ENCODE measurements around the gene KLHL22.

The KLHL22 gene

DNA sequence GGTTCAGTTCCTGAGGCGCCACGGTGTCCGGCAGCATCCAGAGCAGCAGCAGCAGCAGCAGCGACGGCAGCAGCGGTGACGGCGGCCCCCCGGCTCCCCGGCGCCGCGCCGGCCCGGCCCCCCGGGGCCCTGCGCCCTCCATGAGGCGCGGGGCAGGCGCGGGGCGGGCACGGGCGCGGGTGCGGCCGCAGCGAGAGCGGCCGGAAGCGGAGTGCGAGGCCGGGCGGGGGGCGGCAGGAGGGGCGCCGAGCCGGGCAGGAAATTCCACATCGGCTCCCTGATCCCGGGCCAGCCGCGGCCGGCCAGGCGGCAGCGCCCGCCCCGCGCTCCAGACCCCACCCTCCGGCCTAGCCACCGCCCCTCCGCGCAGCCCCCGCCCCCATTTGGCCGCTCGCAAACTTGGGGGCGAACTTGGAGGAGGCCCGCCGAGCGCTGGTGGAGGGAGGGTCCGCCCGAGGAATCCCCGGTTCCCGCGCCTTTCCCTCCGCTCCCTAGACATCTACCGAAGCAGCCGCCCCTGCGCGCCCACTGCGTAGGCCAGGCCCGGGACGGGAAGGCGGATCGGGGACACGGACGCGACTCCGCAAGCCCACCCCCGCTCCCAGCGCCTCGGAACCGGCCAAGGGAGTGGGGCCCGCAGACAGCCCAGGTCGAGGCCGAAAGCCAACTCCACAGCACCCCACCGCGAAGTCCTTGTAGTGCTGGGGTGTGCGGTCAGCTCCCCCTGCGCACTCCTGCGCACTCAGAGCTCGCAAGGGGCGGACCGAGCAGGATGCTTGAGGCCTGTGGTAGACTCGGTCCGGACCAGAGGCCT, 57.8 kb downstream of the KLHL22 start, which contains the start of gene SCARF2:
SCARF2 (minus strand) TSS at position 213 of the 814 bp plus-strand sequence; CDS start at position 142, 71 bp downstream.
- no peak for DNase-seq (ENCODE audit: low read depth)
- no peak for TF ChIP-seq CTCF (IDR thresholded peaks at IDR 0.05; ENCODE audit: low read depth, low read length, missing control alignments)
- H3K4me3 ChIP-seq (ENCODE audit: low read depth, low read length), result no peak within 1 kb of the TSS

- no peak for TF ChIP-seq CTCF (IDR thresholded peaks at IDR 0.05; ENCODE audit: low read depth, low read length, missing control alignments)
- no peak for DNase-seq (ENCODE audit: low read depth)
- H3K4me3 ChIP-seq (ENCODE audit: low read depth, low read length), result no peak overlapping the region
Measured at GRCh38 chr22:20436768-20437612, 58.6 kb downstream of the KLHL22 start.

- no peak overlapping the region for H3K4me3 ChIP-seq (ENCODE audit: low read depth, low read length)
- no peak for TF ChIP-seq CTCF (IDR thresholded peaks at IDR 0.05; ENCODE audit: low read depth, low read length, missing control alignments)
Measured at GRCh38 chr22:20436307-20436767, 59.3 kb downstream of the KLHL22 start.

DNA sequence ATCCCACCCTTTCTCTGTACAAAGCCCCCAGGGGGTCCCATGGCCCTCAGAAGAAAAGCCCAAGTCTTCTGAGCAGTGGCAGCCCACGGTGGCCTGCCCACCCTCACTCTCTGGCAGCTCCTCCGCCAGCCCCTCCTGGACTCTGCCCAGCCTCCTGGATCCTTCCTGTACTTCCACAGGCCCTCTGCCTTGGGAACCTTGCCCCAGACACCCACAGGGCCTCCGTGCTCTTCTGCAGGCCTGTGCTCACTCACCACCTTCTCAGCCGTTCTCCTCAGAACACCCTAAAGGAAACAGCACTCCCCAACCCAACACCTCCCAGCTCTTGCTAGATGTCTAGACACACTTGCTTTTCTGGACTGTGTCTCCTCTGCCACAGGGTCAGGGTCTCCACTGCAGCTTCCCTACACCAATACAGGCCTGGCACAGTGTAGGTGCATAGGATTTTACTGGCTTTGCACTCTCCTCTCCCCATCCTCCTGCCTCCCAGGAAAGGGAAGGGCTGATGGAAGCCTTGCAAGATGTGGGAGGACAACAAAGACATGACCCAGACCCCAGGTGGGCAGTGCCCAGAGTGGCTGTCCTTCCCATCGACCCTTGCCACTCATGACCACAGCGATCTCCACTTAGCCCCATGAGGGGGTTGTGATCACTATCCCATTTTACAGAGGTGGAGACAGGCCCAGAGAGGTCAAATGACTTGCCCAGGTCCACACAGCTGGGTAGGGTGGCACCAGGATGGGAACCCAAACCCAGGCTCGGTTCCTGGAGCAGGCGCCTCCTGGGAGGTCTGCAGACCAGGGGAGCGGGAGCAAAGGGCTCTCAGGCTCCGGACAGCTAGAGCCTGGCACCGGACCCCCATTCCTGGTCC, 59.9 kb downstream of the KLHL22 start:
- H3K4me3 ChIP-seq (ENCODE audit: low read depth, low read length), result no peak overlapping the region

More at GRCh38 chr22:20436307-20436767, 59.3 kb downstream of the KLHL22 start:
- no peak for DNase-seq (ENCODE audit: low read depth)

DNA sequence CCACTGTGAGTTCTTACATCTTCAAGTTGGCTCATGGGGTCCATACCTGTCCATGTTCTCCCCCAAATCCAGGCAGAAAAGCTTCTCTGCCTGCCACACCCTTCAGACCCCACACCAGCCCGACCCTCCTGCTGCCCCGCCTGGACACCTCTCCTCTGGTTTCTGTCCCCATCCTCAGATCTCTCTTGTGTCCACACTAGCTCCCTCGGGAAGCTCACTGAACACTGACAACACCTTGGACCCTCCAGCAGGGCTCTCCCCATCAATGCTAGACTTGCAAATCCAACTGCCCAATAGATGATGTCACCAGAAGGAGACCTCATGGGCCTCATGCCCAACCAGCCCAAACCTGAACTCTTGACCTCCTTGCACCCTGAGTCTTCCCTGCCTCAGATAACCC, 60.8 kb downstream of the KLHL22 start:
- H3K4me3 ChIP-seq (ENCODE audit: low read depth, low read length), result no peak overlapping the region
- no peak for TF ChIP-seq CTCF (IDR thresholded peaks at IDR 0.05; ENCODE audit: low read depth, low read length, missing control alignments)

More for the DNA sequence above, 59.9 kb downstream of the KLHL22 start:
- no peak for TF ChIP-seq CTCF (IDR thresholded peaks at IDR 0.05; ENCODE audit: low read depth, low read length, missing control alignments)
- DNase-seq (ENCODE audit: low read depth), result no peak

DNA sequence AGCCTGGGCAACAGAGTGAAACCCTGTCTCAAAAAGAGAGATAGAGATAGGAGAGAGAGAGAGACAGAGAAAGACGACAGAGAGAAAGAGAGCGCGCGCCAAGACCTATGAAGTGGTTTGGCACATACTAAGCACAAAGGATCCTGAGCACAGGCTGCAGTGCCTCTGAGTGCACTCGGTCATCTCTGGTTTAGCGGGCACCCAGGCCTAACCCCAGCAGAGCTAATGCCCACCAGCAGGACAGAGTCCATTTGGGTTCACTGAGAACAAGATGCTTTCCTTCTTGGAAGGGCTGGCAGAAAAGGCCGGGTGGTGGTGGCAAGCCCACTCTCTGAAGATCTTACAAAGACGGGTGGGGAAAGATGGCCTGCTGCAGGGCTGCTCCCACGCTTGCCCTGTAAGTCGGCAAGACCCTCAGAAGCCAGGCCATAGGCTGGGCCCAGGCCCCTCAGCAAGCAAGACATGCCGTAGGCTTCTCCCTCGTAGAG, 61.3 kb downstream of the KLHL22 start:
- no peak overlapping the region for H3K4me3 ChIP-seq (ENCODE audit: low read depth, low read length)
- DNase-seq (ENCODE audit: low read depth), result no peak
- no peak for TF ChIP-seq CTCF (IDR thresholded peaks at IDR 0.05; ENCODE audit: low read depth, low read length, missing control alignments)

More for the DNA sequence above, 60.8 kb downstream of the KLHL22 start:
- DNase-seq (ENCODE audit: low read depth), result no peak
